Posterior vena cava (tissue), 2 donors: Measurements from ENCODE around the gene ZNRD2. TPM values are rescaled to one million over a fixed set of nuclear protein-coding genes. Genes with fewer than 3 reads are reported as not detected.

Experiments
- DNase-seq: peaks from one replicate; pipeline ENCODE4 v3.0.0-alpha.2; 2020; ENCODE audit warnings: low spot score
- intact Hi-C, 2 donors: fragments of 100-400 bp; cut with DNase I; formaldehyde crosslinking; loops; one replicate each; pipeline versions ENCODE4 v1.14.1 to v1.14.2; 2022 to 2023
- total RNA-seq, 2 donors: library from RNA; stranded (reverse); fragmentation: NEBNext Ultra II Directional; extraction: Animal tissue kit (Norgen Biotek cat#: 25700); gene quantifications; one replicate each; pipeline ENCODE4 v1.2.1, GENCODE V29; 2021
- donor health status: DM: yes; HTN: yes; CAD: no.
- donor health status: DM: yes; HTN: yes; CAD: no.

ZNRD2 gene
- total RNA-seq, 2 donors from 2014 or later: 29.2 to 29.5 TPM

GRCh38 chr11:65593518-65594414, 23.5 kb downstream of the ZNRD2 start:
- DNase-seq: peak; percentile 83
- intact Hi-C loops: no loop called here

- DNase-seq: no peak
- intact Hi-C loops: no loop called here
Observed at GRCh38 chr11:65595131-65595530, 24.9 kb downstream of the ZNRD2 start.

DNA sequence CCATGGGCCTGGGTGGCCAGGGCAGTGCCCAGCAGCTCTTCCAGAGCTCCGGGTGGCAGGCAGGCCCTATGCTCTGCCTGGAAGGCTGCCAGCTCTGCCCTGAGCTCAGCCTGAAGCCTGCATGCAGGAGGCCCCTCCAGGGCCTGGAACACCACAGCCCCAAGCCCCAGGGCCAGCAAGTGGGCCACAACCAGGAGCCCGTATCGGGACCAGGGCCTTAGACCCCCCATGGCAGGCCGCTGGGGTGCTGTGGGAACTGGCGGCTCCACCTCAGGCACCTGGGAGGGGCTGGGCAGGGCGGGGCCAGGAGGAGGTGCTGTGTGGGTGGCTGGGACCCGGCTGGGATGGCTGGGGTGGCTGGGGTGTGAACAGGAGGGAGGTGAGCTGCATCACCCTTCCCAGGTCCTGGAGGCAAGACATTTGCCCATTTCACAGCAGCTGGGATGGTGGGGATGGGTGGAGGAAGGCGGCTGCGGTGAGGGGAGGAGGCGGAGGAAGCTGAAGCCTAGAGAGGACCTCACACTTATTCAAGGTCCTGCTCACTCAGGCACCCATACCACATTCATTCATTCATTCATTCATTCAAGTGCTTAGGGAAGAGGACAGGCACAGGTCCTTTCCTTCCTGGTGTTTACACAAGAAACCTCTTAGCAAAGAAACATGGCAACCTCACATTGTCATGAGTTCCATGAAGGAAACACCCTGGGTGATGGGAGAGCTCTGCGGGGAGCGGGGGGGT, 25.4 kb downstream of the ZNRD2 start, which contains the start of gene KCNK7:
Gene KCNK7, minus strand, starts transcription at position 258 of the 739 bp plus-strand sequence. Its CDS starts 28 bp downstream, at position 230.
- no peak for DNase-seq
- intact Hi-C loops: no loop called here

DNA sequence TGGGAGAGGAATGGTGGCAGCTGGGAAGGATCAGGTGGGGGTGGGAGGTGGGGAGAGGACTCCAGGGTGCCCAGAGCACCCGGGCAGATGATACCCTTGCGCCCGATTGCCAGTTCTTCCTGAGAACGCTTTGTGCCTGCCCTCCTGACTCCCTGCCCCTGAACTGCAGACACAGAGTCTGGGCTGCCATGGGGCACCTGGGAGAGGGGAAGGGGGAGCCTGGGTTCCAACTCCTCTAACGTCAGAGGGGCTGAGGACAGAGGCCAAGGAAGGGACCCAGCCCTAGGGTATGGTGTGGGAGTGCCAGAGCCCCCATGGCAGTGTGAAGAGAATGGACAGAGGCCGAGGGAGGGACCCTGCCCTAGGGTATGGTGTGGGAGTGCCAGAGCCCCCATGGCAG, 26.2 kb downstream of the ZNRD2 start:
- intact Hi-C loops: no loop called here
- DNase-seq: no peak

GRCh38 chr11:65598258-65598699, 28.0 kb downstream of the ZNRD2 start:
- DNase-seq: no peak
- intact Hi-C loops: no loop called here

GRCh38 chr11:65599216-65599954, 29.1 kb downstream of the ZNRD2 start:
- intact Hi-C loops: no loop called here

GRCh38 chr11:65599955-65600246, 29.6 kb downstream of the ZNRD2 start:
- intact Hi-C loops: no loop called here

More at GRCh38 chr11:65599216-65599954, 29.1 kb downstream of the ZNRD2 start:
- DNase-seq: no peak

DNA sequence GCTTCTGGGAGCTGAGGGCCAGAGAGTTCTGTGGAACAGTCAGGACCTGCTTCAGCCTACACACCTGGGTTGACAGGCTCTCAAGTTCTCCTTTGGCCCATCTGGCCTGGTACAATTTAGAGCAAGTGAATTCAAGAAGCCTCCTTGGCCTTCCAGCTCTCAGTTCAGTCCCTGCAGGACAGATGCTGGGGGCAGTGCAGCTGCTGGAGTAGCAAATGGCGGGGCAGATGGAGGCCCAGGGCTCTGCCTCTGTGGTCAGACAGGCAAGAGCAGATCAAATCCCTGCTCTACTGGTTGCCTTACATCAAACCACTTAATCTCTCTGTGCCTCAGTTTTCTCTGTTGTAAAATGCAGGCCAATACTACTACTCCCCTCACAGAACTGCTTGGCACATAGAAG, 34.0 kb downstream of the ZNRD2 start:
- DNase-seq: no peak
- intact Hi-C loops: no loop called here

More at GRCh38 chr11:65599955-65600246, 29.6 kb downstream of the ZNRD2 start:
- DNase-seq: no peak

DNA sequence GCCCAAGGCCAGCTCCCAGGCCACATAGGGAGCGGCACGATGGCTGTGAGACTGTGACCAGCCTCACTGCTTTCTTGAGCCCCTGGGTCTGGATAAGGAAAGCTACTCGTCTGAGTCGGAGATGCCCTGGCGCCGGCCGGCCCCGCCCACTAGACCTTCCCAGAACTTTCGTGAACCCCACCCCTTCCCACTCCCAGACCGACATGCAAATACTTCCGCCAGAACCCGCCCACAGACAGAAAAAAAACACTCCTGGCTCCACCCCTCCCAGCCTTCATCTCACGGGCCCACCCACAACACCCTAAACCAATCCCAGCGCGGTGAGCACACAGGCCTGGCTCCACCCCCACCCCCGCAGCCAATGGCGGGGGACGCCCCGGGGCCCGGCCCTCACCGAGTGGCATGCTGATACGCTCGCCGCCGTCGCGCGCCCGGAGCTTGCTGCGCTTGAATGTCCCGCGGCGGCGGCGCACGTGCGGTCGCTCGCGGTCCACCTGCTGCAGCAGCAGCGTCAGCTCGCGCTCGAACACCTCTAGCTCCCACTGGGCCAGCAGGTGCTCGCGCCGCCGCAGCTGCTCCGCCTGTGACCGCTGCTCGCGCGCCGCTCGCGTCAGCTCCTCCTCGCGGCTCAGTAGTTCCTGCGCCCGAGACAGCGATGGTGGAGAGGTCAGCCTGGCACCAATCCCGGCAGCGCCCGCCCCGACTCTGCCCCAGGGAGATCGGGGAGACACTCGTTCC, 36.8 kb downstream of the ZNRD2 start:
- peak; percentile 97 for DNase-seq
- intact Hi-C loops: no loop called here

DNA sequence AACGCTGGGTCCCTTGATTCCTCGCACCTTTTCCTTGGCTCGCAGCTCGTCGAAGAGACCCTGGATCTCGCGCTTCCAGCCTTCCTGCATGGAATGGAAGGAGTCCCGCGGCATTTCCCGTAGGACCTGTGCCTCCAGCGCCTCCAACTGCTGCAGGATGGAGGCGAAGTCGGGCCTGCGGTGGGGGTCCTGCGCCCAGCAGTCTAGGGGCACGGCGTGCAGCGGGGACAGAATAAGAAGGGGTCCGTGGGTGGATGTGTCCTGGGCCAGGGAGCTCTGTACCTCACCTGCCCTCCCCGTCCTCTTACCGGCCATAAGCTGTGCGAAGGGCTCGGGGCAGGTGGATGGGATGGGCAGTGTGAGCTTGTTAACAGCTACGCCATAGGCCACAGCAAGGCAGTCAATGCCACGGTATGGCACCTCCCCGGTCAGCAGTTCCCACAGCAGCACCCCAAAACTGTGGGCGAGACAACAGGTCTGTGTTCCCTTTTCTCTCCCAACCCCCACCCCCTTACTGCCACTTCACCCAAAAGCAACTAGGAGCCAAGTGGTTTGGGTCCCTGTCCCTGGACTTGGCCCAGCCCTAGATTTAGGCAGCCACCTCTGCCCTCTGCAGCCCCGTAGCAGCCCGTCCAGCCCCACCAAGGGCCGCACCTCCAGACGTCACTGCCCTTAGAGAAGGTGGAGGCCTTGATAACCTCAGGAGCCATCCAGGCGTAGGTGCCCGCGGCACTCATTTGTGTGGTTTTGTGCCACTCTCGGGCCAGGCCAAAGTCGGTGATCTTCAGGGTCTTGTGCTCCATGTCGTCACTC, 37.5 kb downstream of the ZNRD2 start:
- intact Hi-C loops: no loop called here
- no peak for DNase-seq

- no peak for DNase-seq
- intact Hi-C loops: no loop called here
Observed at GRCh38 chr11:65609229-65609628, 39.0 kb downstream of the ZNRD2 start.

DNA sequence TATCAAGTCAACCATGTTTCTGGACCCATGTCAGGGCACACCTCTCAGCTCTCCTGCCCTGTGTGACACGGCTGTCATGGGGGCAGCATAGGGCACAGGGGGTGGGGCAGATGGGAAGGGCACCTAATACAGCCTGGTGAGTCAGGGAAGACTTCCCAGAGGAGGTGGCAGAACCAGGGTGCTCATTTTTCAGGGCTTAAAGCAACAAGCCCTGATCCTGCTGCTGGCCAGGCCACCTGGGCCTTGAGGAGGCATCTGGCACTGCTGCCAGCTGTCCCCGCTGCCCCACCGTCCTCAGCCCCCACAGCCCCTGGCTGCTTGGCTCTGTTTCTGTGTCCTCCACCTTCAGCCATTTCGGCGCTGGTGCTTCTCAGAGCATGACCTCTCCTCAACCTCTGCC, 39.4 kb downstream of the ZNRD2 start:
- no peak for DNase-seq
- intact Hi-C loops: loop anchor here in 1 of 2 donors (5.0 kb wide), 1 partner anchor 32 kb away; the partner anchor contains the start of gene EHBP1L1

- intact Hi-C loops: loop anchor here in 1 of 2 donors (5.0 kb wide), 1 partner anchor 33 kb away; the partner anchor contains the start of gene EHBP1L1
- no peak for DNase-seq
Observed at GRCh38 chr11:65610404-65610803, 40.1 kb downstream of the ZNRD2 start.

GRCh38 chr11:65611028-65611757, 40.9 kb downstream of the ZNRD2 start:
- DNase-seq: peak; percentile 88
- intact Hi-C loops: loop anchor here in 1 of 2 donors (5.0 kb wide), 1 partner anchor 34 kb away; the partner anchor contains the start of gene EHBP1L1

DNA sequence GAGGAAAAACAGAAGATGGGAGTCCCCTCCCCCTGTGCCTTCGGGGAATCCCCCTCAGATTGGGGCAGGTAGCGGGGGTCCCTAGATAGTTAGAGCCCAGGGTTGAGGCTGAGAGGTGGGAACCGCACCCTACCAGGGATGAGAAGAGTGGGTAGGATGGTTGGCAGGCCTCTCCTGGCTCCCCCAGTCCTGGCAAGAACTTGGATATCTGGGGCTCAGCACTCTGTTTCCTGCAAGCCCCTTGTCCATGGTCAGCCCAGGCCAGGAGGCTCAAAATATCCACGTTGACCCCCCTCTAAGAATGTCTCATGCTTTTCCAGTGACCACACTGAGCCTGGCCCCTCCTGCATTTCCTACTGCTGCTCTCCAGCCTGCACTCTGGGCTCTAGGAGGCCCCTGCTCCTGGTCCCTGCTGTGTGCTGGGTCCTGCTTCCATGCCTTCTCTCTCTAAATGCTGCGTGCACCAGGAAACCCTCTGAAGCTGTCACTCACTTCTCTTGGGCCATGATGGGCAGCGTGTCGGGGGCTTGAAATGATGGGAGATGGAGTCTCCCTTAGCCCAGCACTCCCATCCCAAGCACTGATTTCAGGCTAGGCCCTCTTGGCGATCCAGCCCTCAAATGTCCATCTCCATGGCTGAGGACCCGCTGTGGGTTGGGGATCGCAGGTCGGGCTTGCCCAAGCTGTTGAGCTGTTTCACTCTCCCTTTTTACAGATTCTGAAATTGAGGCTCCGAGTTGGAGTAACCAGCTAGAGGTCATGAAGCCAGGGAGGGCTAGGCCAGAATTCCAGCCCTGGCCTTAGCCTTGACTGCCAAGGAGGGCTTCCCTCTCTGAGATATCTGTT, 41.7 kb downstream of the ZNRD2 start:
- no peak for DNase-seq
- intact Hi-C loops: loop anchor here in 1 of 2 donors (5.0 kb wide), 1 partner anchor 35 kb away; the partner anchor contains the start of gene EHBP1L1

- no peak for DNase-seq
- intact Hi-C loops: loop anchor here in 1 of 2 donors (5.0 kb wide), 1 partner anchor 35 kb away; the partner anchor contains the start of gene EHBP1L1
Observed at GRCh38 chr11:65612691-65613090, 42.4 kb downstream of the ZNRD2 start.
